Colonic mucosa (tissue), 4 donors: ENCODE measurements around the gene SLC22A16. TPM values are rescaled to one million over a fixed set of nuclear protein-coding genes. Genes with fewer than 3 reads are reported as not detected.

Source experiments
- DNase-seq: peaks from one replicate; pipeline ENCODE4 v3.0.0-alpha.2; 2020
- H3K27ac ChIP-seq: fragments of 200-600 bp; one replicate; pipeline ENCODE4 v1.8.0; 2021
- H3K27me3 ChIP-seq: fragments of 200-600 bp; one replicate; pipeline ENCODE4 v1.8.0; 2021
- H3K36me3 ChIP-seq: fragments of 200-600 bp; one replicate; pipeline ENCODE4 v1.8.0; 2021
- H3K4me1 ChIP-seq: fragments of 200-600 bp; one replicate; pipeline ENCODE4 v1.8.0; 2021; ENCODE audit warnings: mild to moderate bottlenecking
- H3K4me3 ChIP-seq: fragments of 200-600 bp; one replicate; pipeline ENCODE4 v1.8.0; 2021
- H3K9ac ChIP-seq, 2 donors: one replicate each; pipeline ENCODE4 v1.7.0; 2013; ENCODE audit warnings: control low read depth in 2 of 2, low read depth in 2 of 2, low read length in 2 of 2
- H3K9me3 ChIP-seq: fragments of 200-600 bp; one replicate; pipeline ENCODE4 v1.8.0; 2021
- CTCF ChIP-seq: fragments of 200-600 bp; IDR thresholded peaks from one replicate; pipeline ENCODE4 v1.8.0; 2022; ENCODE audit warnings: antibody characterized with exemption, mild to moderate bottlenecking
- intact Hi-C: fragments of 100-400 bp; cut with DNase I; formaldehyde crosslinking; loops from one replicate; pipeline ENCODE4 v1.14.1; 2022
- total RNA-seq, 2 donors: library from RNA; stranded (reverse); fragmentation: NEBNext Ultra II Directional in 1 of 2; extraction: Animal tissue kit (Norgen Biotek cat#: 25700) in 1 of 2; gene quantifications; one replicate each; pipeline ENCODE4 v1.2.1, GENCODE V29; 2021
- donor health status: healthy.
- donor health status: DM: no; HTN: no; CAD: no.
- donor health status: DM: no; HTN: no; CAD: no.

The SLC22A16 gene
- total RNA-seq, 2 donors from 2014 or later, result 1.1 TPM; not detected in 1

- intact Hi-C loops, result no loop called here
Observed at GRCh38 chr6:110447761-110448160, 28.7 kb downstream of the SLC22A16 start.

GRCh38 chr6:110446405-110446804 lies 30.0 kb downstream of the SLC22A16 start:
- Histone ChIP-seq H3K9me3 (no peaks in the 10 kb centered on the region), H3K9ac (no peak overlapping the region), H3K27me3 (no peaks in the 10 kb centered on the region), H3K4me1 (no peaks in the 10 kb centered on the region), H3K36me3 (no peaks in the 10 kb centered on the region), H3K4me3 (no peak overlapping the region), H3K27ac (no peak overlapping the region)
- no peak for DNase-seq
- no peak for TF ChIP-seq CTCF
- intact Hi-C loops, result no loop called here

More at GRCh38 chr6:110447761-110448160, 28.7 kb downstream of the SLC22A16 start:
- H3K36me3 ChIP-seq, result no peaks in the 10 kb centered on the region
- H3K9ac ChIP-seq, result no peak overlapping the region
- H3K4me3 ChIP-seq, result no peak overlapping the region
- TF ChIP-seq CTCF, result no peak
- H3K4me1 ChIP-seq, result no peaks in the 10 kb centered on the region
- H3K27me3 ChIP-seq, result no peaks in the 10 kb centered on the region
- H3K27ac ChIP-seq, result no peak overlapping the region
- DNase-seq, result no peak
- no peaks in the 10 kb centered on the region for H3K9me3 ChIP-seq

GRCh38 chr6:110440026-110440425 lies 36.4 kb downstream of the SLC22A16 start:
- no peak overlapping the region for H3K4me3 ChIP-seq
- intact Hi-C loops, result no loop called here
- no peaks in the 10 kb centered on the region for H3K27me3 ChIP-seq
- H3K9ac ChIP-seq, result no peak overlapping the region
- no peak for DNase-seq
- H3K9me3 ChIP-seq, result no peaks in the 10 kb centered on the region
- H3K4me1 ChIP-seq, result no peaks in the 10 kb centered on the region
- no peak overlapping the region for H3K27ac ChIP-seq
- no peaks in the 10 kb centered on the region for H3K36me3 ChIP-seq
- TF ChIP-seq CTCF, result no peak

- Histone ChIP-seq H3K9me3 (no peaks in the 10 kb centered on the region), H3K36me3 (no peaks in the 10 kb centered on the region), H3K4me1 (no peaks in the 10 kb centered on the region), H3K4me3 (no peak overlapping the region), H3K9ac (no peak overlapping the region), H3K27ac (no peak overlapping the region), H3K27me3 (no peaks in the 10 kb centered on the region)
- no peak for DNase-seq
- no peak for TF ChIP-seq CTCF
- intact Hi-C loops, result no loop called here
Observed at GRCh38 chr6:110439356-110439755, 37.1 kb downstream of the SLC22A16 start.

GRCh38 chr6:110434961-110435602 lies 41.3 kb downstream of the SLC22A16 start:
- H3K9me3 ChIP-seq, result no peaks in the 10 kb centered on the region
- no peak overlapping the region for H3K27ac ChIP-seq
- no peak overlapping the region for H3K9ac ChIP-seq
- intact Hi-C loops, result no loop called here
- no peak for DNase-seq
- no peaks in the 10 kb centered on the region for H3K27me3 ChIP-seq
- H3K36me3 ChIP-seq, result no peaks in the 10 kb centered on the region
- no peaks in the 10 kb centered on the region for H3K4me1 ChIP-seq
- no peak for TF ChIP-seq CTCF
- H3K4me3 ChIP-seq, result no peak overlapping the region
